GM21723 (cell line): ENCODE results near the gene GPC6.
A peak's percentile ranks its signal among the peaks of the same experiment; 100 is the strongest.

Experiments used
- ATAC-seq: cut with Tn5 transposase; IDR thresholded peaks from one replicate; pipeline ENCODE4 v1.9.1; 2021; ENCODE audit warnings: mild to moderate bottlenecking, moderate library complexity; ENCODE audit not compliant: unreplicated experiment

Gene GPC6

GRCh38 chr13:93767917-93768409, 541.4 kb downstream of the GPC6 start:
- ATAC-seq, result no peak

- no peak for ATAC-seq
These were observed 542.5 kb downstream of the GPC6 start for GRCh38 chr13:93769101-93769500.

GRCh38 chr13:93769607-93770006, 543.0 kb downstream of the GPC6 start:
- no peak for ATAC-seq

GRCh38 chr13:93771227-93771626, 544.6 kb downstream of the GPC6 start:
- ATAC-seq, result no peak

- no peak for ATAC-seq
These were observed 545.2 kb downstream of the GPC6 start for GRCh38 chr13:93771782-93772181.

- no peak for ATAC-seq
These were observed 547.9 kb downstream of the GPC6 start for GRCh38 chr13:93774506-93774905.

GRCh38 chr13:93775027-93775426, 548.4 kb downstream of the GPC6 start:
- no peak for ATAC-seq

GRCh38 chr13:93775507-93776108, 549.0 kb downstream of the GPC6 start:
- ATAC-seq, result no peak

- ATAC-seq, result no peak
These were observed 550.3 kb downstream of the GPC6 start for GRCh38 chr13:93776936-93777335.

- ATAC-seq, result no peak
These were observed 550.9 kb downstream of the GPC6 start for GRCh38 chr13:93777504-93777903.

GRCh38 chr13:93778548-93778947, 551.9 kb downstream of the GPC6 start:
- no peak for ATAC-seq

- no peak for ATAC-seq
These were observed 557.6 kb downstream of the GPC6 start for GRCh38 chr13:93784191-93784590.

- ATAC-seq, result no peak
These were observed 560.4 kb downstream of the GPC6 start for GRCh38 chr13:93786846-93787489.

GRCh38 chr13:93788456-93788855, 561.8 kb downstream of the GPC6 start:
- ATAC-seq, result no peak

- ATAC-seq, result no peak
These were observed 562.5 kb downstream of the GPC6 start for GRCh38 chr13:93789058-93789457.

- peak; percentile 85 for ATAC-seq
These were observed 567.7 kb downstream of the GPC6 start for GRCh38 chr13:93794197-93794885.

GRCh38 chr13:93797463-93797862, 570.9 kb downstream of the GPC6 start:
- peak; percentile 50 for ATAC-seq

GRCh38 chr13:93800342-93800741, 573.7 kb downstream of the GPC6 start:
- ATAC-seq, result no peak

GRCh38 chr13:93805736-93806135, 579.1 kb downstream of the GPC6 start:
- no peak for ATAC-seq

- no peak for ATAC-seq
These were observed 580.3 kb downstream of the GPC6 start for GRCh38 chr13:93806861-93807260.

GRCh38 chr13:93810264-93810663, 583.7 kb downstream of the GPC6 start:
- ATAC-seq, result no peak
